ENCODE data around the gene LIN37.

GRCh38 chr19:35722461-35722860 is 25.9 kb upstream of the LIN37 start:
- TF ChIP-seq EZH2 (IDR thresholded peaks at IDR 0.05; ENCODE audit: borderline replicate concordance, low read depth, low read length, poor library complexity, severe bottlenecking) = no peak
- TF ChIP-seq CTCF (conservative IDR thresholded peaks at IDR 0.05; ENCODE audit: low read depth, low read length) = no peak
